Naive thymus-derived CD8-positive, alpha-beta T cell (primary cell): ENCODE measurements around the gene TM2D1. TPM values are rescaled to one million over a fixed set of nuclear protein-coding genes. Genes with fewer than 3 reads are reported as not detected.
A peak's percentile ranks its signal among the peaks of the same experiment; 100 is the strongest.

Experiments
- ATAC-seq, 2 donors: fragments of 150-1000 bp; cut with Tn5 transposase in 1 of 2; sonication (Bioruptor Pico), chemical (Tn5 transposase) in 1 of 2; 1 replicate in 1 of 2; 2 replicates in 1 of 2; pipeline ENCODE4 v1.10.0; 2021; ENCODE audit warnings: mild to moderate bottlenecking in 2 of 2, moderate library complexity in 2 of 2
- POLR2A ChIA-PET: fragments of 350-600 bp; sonication (Branson Sonifier 250); formaldehyde crosslinking; loops from one replicate; lab custom pipeline; 2021; ENCODE audit warnings: antibody characterized with exemption; lab: Charles Lee
- DNase-seq, 10 donors: peaks; one replicate each; pipeline versions ENCODE4 v3.0.0 to v3.0.0-alpha.2; 2020 to 2022
- H3K27ac Mint-ChIP-seq, 10 donors: one replicate each; pipeline ENCODE4 v1.8.0; 2020 to 2022; ENCODE audit warnings: mild to moderate bottlenecking in 10 of 10, mixed read lengths in 10 of 10, moderate library complexity in 4 of 10, inconsistent platforms in 1 of 10
- H3K27me3 Mint-ChIP-seq, 5 donors: one replicate each; pipeline ENCODE4 v1.8.0; 2021 to 2022; ENCODE audit warnings: mixed read lengths in 5 of 5
- H3K36me3 Mint-ChIP-seq, 3 donors: one replicate each; pipeline ENCODE4 v1.8.0; 2020 to 2022; ENCODE audit warnings: mixed read lengths in 3 of 3, mild to moderate bottlenecking in 2 of 3, inconsistent platforms in 1 of 3
- H3K4me1 Mint-ChIP-seq, 4 donors: one replicate each; pipeline ENCODE4 v1.8.0; 2021 to 2022; ENCODE audit warnings: mixed read lengths in 4 of 4
- H3K4me3 Mint-ChIP-seq, 10 donors: one replicate each; pipeline ENCODE4 v1.8.0; 2020 to 2022; ENCODE audit warnings: mild to moderate bottlenecking in 10 of 10, mixed read lengths in 10 of 10, moderate library complexity in 6 of 10, inconsistent platforms in 1 of 10
- H3K9me3 Mint-ChIP-seq, 9 donors: one replicate each; pipeline ENCODE4 v1.8.0; 2020 to 2022; ENCODE audit warnings: mixed read lengths in 9 of 9, mild to moderate bottlenecking in 3 of 9, inconsistent platforms in 1 of 9, moderate library complexity in 1 of 9
- polyA plus RNA-seq, 3 donors: library from polyadenylated mRNA; unstranded; fragments of 300-500 nt; fragmentation: Illumina TruSeq; gene quantifications; one replicate each; pipeline ENCODE4 v1.2.3, GENCODE V29; 2021
- total RNA-seq, 8 experiments: library from RNA in 2 of 8; stranded (reverse) in 2 of 8; gene quantifications; one replicate each; pipeline ENCODE4 v1.2.3 and lab custom pipeline; 2021 to 2026

Gene TM2D1
- total RNA-seq (10 to 100 TPM; 46.9 to 47.3 TPM), polyA plus RNA-seq (10 to 100 TPM; 27.7 to 37.9 (median 32.1) TPM), total RNA-seq (lab: John Stamatoyannopoulos, UW) (15.7 to 37.8 (median 27.2) reads per million in 6 experiments)

- Mint-ChIP-seq H3K4me3 (peak within 1 kb of the TSS; percentile 95 to 99 (median 99)), H3K27ac (peak within 1 kb of the TSS; percentile 94 to 99 (median 98)), H3K36me3 (peaks cover 0 to 22% (median 5%) of the 10 kb centered on the region in 3 donors), H3K9me3 (no peaks in the 10 kb centered on the region), H3K4me1 (peaks cover 8 to 43% (median 34%) of the 10 kb centered on the region in 4 donors), H3K27me3 (no peaks in the 10 kb centered on the region)
- POLR2A ChIA-PET = interaction anchor here (0.6 to 1.9 kb wide), 6 partner anchors 10 to 209 kb away, joined by 3 to 10 read pairs (median 6); partner anchors contain the start of gene PATJ
- ATAC-seq (peak; percentile 96), DNase-seq (peak; percentile 70 to 89 (median 82))
Observed at GRCh38 chr1:61724813-61725694, at the start of gene TM2D1. TSS of gene TM2D1 (minus strand) at chr1:61725141. CDS start at chr1:61725120, 21 bp downstream.

GRCh38 chr1:61770131-61770530 lies 45.2 kb upstream of the TM2D1 start:
- Mint-ChIP-seq H3K9me3 (no peaks in the 10 kb centered on the region), H3K27ac (no peak overlapping the region), H3K27me3 (no peaks in the 10 kb centered on the region), H3K36me3 (peaks cover 4 to 75% (median 24%) of the 10 kb centered on the region in 3 donors), H3K4me1 (peaks cover 0 to 6% (median 2%) of the 10 kb centered on the region in 4 donors), H3K4me3 (no peak overlapping the region)
- no peak for DNase-seq
- ATAC-seq = no peak
- POLR2A ChIA-PET = no interaction called here

DNA sequence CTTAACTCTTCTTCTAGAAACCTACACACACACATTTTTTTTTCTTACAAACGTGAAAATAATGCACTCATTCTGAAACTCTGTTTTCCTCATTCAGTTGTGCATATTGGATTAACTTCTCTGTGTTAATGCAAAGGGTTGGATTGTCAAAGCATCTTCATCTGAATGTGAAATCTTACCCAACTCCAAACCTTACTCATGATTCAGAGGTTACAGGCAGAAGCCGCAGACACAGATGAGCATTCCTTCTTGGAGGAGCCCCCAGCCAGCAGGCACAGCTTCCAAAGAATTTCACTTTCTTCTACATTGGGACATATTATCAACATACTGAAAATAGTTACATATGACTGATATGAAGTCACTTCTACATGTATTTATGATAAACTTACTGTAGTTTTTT lies 33.0 kb upstream of the TM2D1 start:
- H3K27me3 Mint-ChIP-seq = no peaks in the 10 kb centered on the region
- peaks cover 7 to 31% (median 13%) of the 10 kb centered on the region in 4 donors for H3K4me1 Mint-ChIP-seq
- ATAC-seq = no peak
- H3K9me3 Mint-ChIP-seq = no peaks in the 10 kb centered on the region
- H3K36me3 Mint-ChIP-seq = peaks cover 0 to 19% (median 0%) of the 10 kb centered on the region in 3 donors
- DNase-seq = no peak
- POLR2A ChIA-PET = interaction anchor here (1.4 kb wide), 1 partner anchor 11 kb away, joined by 3 read pairs; no protein-coding TSS in a partner anchor
- H3K4me3 Mint-ChIP-seq = no peak overlapping the region
- H3K27ac Mint-ChIP-seq = peak overlapping the region in 5 of 10 donors; percentile 20 to 88 (median 54)

DNA sequence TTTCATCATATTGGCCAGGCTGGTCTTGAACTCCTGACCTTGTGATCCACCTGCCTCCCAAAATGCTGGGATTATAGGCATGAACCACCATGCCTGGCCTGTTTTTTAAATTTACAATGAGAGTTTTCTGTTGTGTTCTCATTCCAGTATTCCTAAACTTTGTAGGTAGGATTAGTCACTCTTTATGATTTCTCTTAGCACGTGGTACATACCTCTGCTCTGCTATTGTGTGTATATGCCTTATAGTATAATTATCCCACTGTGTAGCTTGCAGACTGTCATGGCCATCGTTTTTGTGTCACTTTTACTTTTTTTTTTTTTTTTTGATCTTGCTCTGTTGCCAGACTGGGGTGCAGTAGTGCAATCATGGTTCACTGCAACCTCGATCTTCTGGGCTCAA lies 31.8 kb upstream of the TM2D1 start:
- Mint-ChIP-seq H3K27me3 (no peaks in the 10 kb centered on the region), H3K4me1 (peaks cover 7 to 31% (median 13%) of the 10 kb centered on the region in 4 donors), H3K27ac (peak overlapping the region in 1 of 10 donors; percentile 8), H3K36me3 (peaks cover 0 to 19% (median 0%) of the 10 kb centered on the region in 3 donors), H3K4me3 (no peak overlapping the region), H3K9me3 (no peaks in the 10 kb centered on the region)
- DNase-seq = no peak
- POLR2A ChIA-PET = no interaction called here
- no peak for ATAC-seq

GRCh38 chr1:61754545-61754944 lies 29.6 kb upstream of the TM2D1 start:
- no peak overlapping the region for H3K4me3 Mint-ChIP-seq
- peaks cover 7 to 36% (median 12%) of the 10 kb centered on the region in 4 donors for H3K4me1 Mint-ChIP-seq
- POLR2A ChIA-PET = interaction anchor here (0.7 kb wide), 1 partner anchor 628 kb away, joined by 4 read pairs; no protein-coding TSS in a partner anchor

GRCh38 chr1:61753998-61754508 lies 29.1 kb upstream of the TM2D1 start:
- DNase-seq (no peak), ATAC-seq (no peak)
- H3K27me3 Mint-ChIP-seq = no peaks in the 10 kb centered on the region
- peak overlapping the region in 2 of 10 donors; percentile 9 to 31 for H3K27ac Mint-ChIP-seq
- peaks cover 0 to 14% (median 0%) of the 10 kb centered on the region in 3 donors for H3K36me3 Mint-ChIP-seq
- H3K4me3 Mint-ChIP-seq = no peak overlapping the region
- POLR2A ChIA-PET = interaction anchor here (0.7 kb wide), 1 partner anchor 627 kb away, joined by 4 read pairs; no protein-coding TSS in a partner anchor
- H3K9me3 Mint-ChIP-seq = no peaks in the 10 kb centered on the region
- H3K4me1 Mint-ChIP-seq = peaks cover 7 to 39% (median 12%) of the 10 kb centered on the region in 4 donors

More at GRCh38 chr1:61754545-61754944, 29.6 kb upstream of the TM2D1 start:
- Mint-ChIP-seq H3K36me3 (peaks cover 0 to 17% (median 0%) of the 10 kb centered on the region in 3 donors), H3K27ac (peak overlapping the region in 1 of 10 donors; percentile 31), H3K9me3 (no peaks in the 10 kb centered on the region), H3K27me3 (no peaks in the 10 kb centered on the region)
- ATAC-seq (no peak), DNase-seq (no peak)

GRCh38 chr1:61752921-61753389 lies 28.0 kb upstream of the TM2D1 start:
- Mint-ChIP-seq H3K4me3 (no peak overlapping the region), H3K27me3 (no peaks in the 10 kb centered on the region), H3K36me3 (peaks cover 0 to 8% (median 0%) of the 10 kb centered on the region in 3 donors), H3K27ac (peak overlapping the region in 1 of 10 donors; percentile 24), H3K4me1 (peaks cover 3 to 36% (median 11%) of the 10 kb centered on the region in 4 donors), H3K9me3 (no peaks in the 10 kb centered on the region)
- DNase-seq = no peak
- no peak for ATAC-seq
- POLR2A ChIA-PET = interaction anchor here (0.5 kb wide), 1 partner anchor 30 kb away, joined by 4 read pairs; no protein-coding TSS in a partner anchor

DNA sequence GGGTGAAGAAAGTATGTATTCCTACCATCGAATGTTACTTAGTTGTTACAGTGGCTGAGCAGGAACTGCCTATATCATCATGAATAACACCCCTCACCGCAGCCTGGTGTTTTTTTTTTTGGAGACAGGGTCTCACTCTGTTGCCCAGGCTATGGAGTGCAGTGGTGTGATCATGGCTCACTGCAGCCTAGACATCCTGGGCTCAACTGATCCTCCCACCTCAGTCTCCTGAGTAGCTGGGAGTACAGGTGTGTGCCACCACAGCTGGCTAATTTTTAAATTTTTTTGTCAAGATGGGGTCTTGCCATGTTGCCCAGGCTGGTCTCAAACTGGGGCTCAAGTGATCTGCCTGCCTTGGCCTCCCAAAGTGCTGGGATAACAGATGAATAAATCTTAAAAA lies 24.6 kb upstream of the TM2D1 start:
- Mint-ChIP-seq H3K27ac (peak overlapping the region in 2 of 10 donors; percentile 6 to 13), H3K27me3 (no peaks in the 10 kb centered on the region), H3K9me3 (no peaks in the 10 kb centered on the region), H3K36me3 (peaks cover 0 to 5% (median 0%) of the 10 kb centered on the region in 3 donors), H3K4me3 (no peak overlapping the region), H3K4me1 (peaks cover 3 to 34% (median 12%) of the 10 kb centered on the region in 4 donors)
- ATAC-seq (no peak), DNase-seq (no peak)
- POLR2A ChIA-PET = no interaction called here

DNA sequence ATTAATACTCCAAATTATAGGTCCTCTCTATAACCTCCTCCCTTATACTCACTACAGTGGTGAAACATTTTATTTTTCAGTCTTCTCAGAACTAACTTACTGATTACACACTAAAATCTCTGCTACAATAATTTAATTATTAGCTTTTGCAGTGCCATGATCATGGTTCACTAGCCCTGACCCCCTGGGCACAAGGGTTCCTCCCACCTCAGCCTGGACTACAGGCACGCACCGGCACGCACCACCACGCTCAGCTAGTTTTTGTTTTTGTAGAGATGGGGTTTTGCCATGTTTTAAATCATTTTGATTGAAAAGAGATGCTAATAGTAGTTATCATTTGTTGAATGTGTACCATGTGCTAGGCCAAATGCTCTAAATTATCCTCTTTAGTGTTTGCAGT lies 23.6 kb upstream of the TM2D1 start:
- no peak for DNase-seq
- Mint-ChIP-seq H3K27ac (no peak overlapping the region), H3K27me3 (no peaks in the 10 kb centered on the region), H3K4me3 (no peak overlapping the region), H3K36me3 (peaks cover 0 to 4% (median 0%) of the 10 kb centered on the region in 3 donors), H3K4me1 (peaks cover 10 to 33% (median 11%) of the 10 kb centered on the region in 4 donors), H3K9me3 (no peaks in the 10 kb centered on the region)
- no peak for ATAC-seq
- POLR2A ChIA-PET = no interaction called here

DNA sequence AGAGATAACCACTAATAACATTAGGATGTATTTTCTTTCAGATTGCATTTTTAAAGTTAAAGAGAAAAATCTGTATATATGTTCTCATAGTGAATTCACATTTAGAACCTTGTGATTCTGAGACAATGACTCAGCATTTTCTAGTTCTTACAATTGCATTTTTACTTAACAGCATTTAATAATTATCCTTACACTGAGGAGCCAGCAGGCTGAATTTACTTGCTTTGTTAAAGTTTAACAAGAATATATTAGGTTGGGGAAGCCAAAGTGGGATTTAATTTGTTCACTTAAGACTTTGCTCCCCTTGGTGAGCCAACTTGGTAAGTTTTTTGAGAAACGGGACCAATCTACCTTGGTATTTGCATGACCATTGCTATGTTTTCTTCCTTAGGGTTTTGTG lies 21.9 kb upstream of the TM2D1 start:
- Mint-ChIP-seq H3K27ac (peak overlapping the region in 2 of 10 donors; percentile 0 to 15), H3K36me3 (peaks cover 0 to 3% (median 0%) of the 10 kb centered on the region in 3 donors), H3K27me3 (no peaks in the 10 kb centered on the region), H3K9me3 (no peaks in the 10 kb centered on the region), H3K4me1 (peaks cover 13 to 38% (median 19%) of the 10 kb centered on the region in 4 donors), H3K4me3 (no peak overlapping the region)
- POLR2A ChIA-PET = no interaction called here
- no peak for ATAC-seq
- no peak for DNase-seq

DNA sequence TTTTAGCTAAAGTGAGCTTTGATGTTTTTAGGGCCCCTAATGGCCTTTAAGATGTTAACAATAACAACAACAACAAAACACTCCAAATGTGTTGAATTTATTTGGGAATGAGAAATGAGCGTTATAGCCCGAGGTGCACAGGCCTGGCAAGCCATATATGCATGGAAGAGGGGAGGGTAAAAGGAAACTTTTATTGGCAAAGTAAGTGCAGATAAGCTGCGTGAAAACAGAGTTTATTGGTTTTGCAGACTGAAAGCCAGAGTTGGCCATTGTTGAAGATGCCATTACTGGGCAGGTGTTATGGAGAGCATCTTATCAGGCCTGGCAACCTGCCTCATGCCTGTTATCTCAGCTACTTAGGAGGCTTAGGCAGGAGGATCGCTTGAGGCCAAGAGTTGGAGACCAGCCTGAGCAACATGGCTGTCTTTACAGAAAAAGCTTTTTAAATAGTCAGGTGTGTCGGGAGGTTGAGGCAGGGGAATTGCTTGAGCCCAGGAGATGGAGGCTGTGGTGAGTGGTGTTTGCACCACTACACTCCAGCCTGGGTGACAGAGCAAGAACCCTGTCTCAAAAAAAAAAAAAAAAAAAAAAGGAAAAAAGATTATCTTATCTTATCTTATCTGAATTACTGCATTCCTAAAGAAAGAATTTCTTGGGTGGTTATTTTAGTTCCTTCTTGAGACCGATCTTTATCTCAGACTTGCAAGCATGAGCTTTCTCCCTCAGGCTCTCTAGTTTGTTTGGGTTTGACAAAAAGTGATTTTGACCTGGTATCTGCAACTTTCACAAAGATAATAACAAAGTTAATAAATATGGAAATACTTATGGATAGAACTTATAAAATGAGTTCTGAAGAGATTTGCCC lies 19.0 kb upstream of the TM2D1 start:
- H3K9me3 Mint-ChIP-seq = no peaks in the 10 kb centered on the region
- no peaks in the 10 kb centered on the region for H3K27me3 Mint-ChIP-seq
- H3K4me3 Mint-ChIP-seq = peak overlapping the region; percentile 67 to 88 (median 78)
- H3K4me1 Mint-ChIP-seq = peaks cover 19 to 42% (median 29%) of the 10 kb centered on the region in 4 donors
- POLR2A ChIA-PET = interaction anchor here (0.5 to 2.3 kb wide), 5 partner anchors 15 to 39 kb away, joined by 3 to 7 read pairs (median 5); partner anchors contain the start of gene TM2D1
- peak overlapping the region; percentile 26 to 94 (median 86) for H3K27ac Mint-ChIP-seq
- H3K36me3 Mint-ChIP-seq = peaks cover 0 to 3% (median 0%) of the 10 kb centered on the region in 3 donors
- DNase-seq (no peak), ATAC-seq (no peak)
